ENCODE results near the gene GSAP. TPM values are rescaled to one million over a fixed set of nuclear protein-coding genes. Genes with fewer than 3 reads are reported as not detected.

The GSAP gene
- total and polyA plus RNA-seq, 2 donors (not counting 1 experiment from before 2014, with no cell fraction given) = 140 to 207 TPM

- H3K4me2 ChIP-seq (replicated peaks; ENCODE audit: low read depth, low read length, poor library complexity, severe bottlenecking) = no peak overlapping the region
- DNase-seq (no peak), ATAC-seq (ENCODE audit: low read depth) (no peak)
- Mint-ChIP-seq H3K4me1 (peaks cover 19% of the 10 kb centered on the region), H3K27ac (no peak overlapping the region), H3K9me3 (ENCODE audit: insufficient read depth) (no peaks in the 10 kb centered on the region), H3K4me3 (no peak overlapping the region), H3K27me3 (no peaks in the 10 kb centered on the region)
- TF ChIP-seq EZH2 (IDR thresholded peaks at IDR 0.05; ENCODE audit: borderline replicate concordance, insufficient read depth, low read depth, low read length, poor library complexity, severe bottlenecking) (no peak), CTCF (IDR thresholded peaks at IDR 0.05) (no peak)
- H3K27ac ChIP-seq (ENCODE audit: low read length in 2 of 2) = no peak overlapping the region
- peaks cover 11 to 15% of the 10 kb centered on the region in 2 donors for H3K4me1 ChIP-seq (ENCODE audit: control insufficient read depth in 2 of 2, insufficient read depth in 2 of 2, low read length in 2 of 2)
- no peaks in the 10 kb centered on the region for H3K36me3 ChIP-seq (replicated peaks in 1 of 2; ENCODE audit: control extremely low read depth in 1 of 2, control insufficient read depth in 1 of 2, extremely low read depth in 1 of 2, insufficient read depth in 2 of 2, low read length in 1 of 2)
- POLR2A ChIA-PET = no interaction called here
- CTCF ChIA-PET = no interaction called here
- H3K4me3 ChIP-seq (ENCODE audit: control extremely low read depth in 1 of 5, extremely low read depth in 1 of 5, insufficient read depth in 1 of 5, low read depth in 2 of 5, low read length in 4 of 5) = no peak overlapping the region
- H3K9ac ChIP-seq (ENCODE audit: low read length) = no peak overlapping the region
- H3K27me3 ChIP-seq (replicated peaks in 1 of 4; ENCODE audit: control extremely low read depth in 1 of 4, control insufficient read depth in 3 of 4, insufficient read depth in 4 of 4, low read length in 3 of 4) = no peaks in the 10 kb centered on the region
- no peaks in the 10 kb centered on the region for H4K20me1 ChIP-seq (ENCODE audit: control insufficient read depth, insufficient read depth, low read length, poor library complexity, severe bottlenecking)
- no peaks in the 10 kb centered on the region for H3K79me2 ChIP-seq (ENCODE audit: control insufficient read depth, insufficient read depth, low read length)
- H2AFZ ChIP-seq (ENCODE audit: insufficient read depth, low read depth, low read length, poor library complexity, severe bottlenecking) = no peak overlapping the region
- peaks cover 0 to 8% (median 0%) of the 10 kb centered on the region in 3 donors for H3K9me3 ChIP-seq (ENCODE audit: control extremely low read depth in 1 of 3, control insufficient read depth in 2 of 3, insufficient read depth in 1 of 3, low read length in 2 of 3)
- intact Hi-C loops (cut with micrococcal nuclease) = no loop called here
Observed at GRCh38 chr7:77290425-77290824, 125.7 kb downstream of the GSAP start.

- no peaks in the 10 kb centered on the region for H3K27me3 ChIP-seq (replicated peaks in 1 of 4; ENCODE audit: control extremely low read depth in 1 of 4, control insufficient read depth in 3 of 4, insufficient read depth in 4 of 4, low read length in 3 of 4)
- H3K36me3 ChIP-seq (replicated peaks in 1 of 2; ENCODE audit: control extremely low read depth in 1 of 2, control insufficient read depth in 1 of 2, extremely low read depth in 1 of 2, insufficient read depth in 2 of 2, low read length in 1 of 2) = no peaks in the 10 kb centered on the region
- H3K79me2 ChIP-seq (ENCODE audit: control insufficient read depth, insufficient read depth, low read length) = no peaks in the 10 kb centered on the region
- ChIA-PET POLR2A (no interaction called here), CTCF (no interaction called here)
- ATAC-seq (ENCODE audit: low read depth) (no peak), DNase-seq (no peak)
- Mint-ChIP-seq H3K4me3 (no peak overlapping the region), H3K27ac (no peak overlapping the region), H3K4me1 (peaks cover 19% of the 10 kb centered on the region), H3K27me3 (no peaks in the 10 kb centered on the region), H3K9me3 (ENCODE audit: insufficient read depth) (no peaks in the 10 kb centered on the region)
- H3K9me3 ChIP-seq (ENCODE audit: control extremely low read depth in 1 of 3, control insufficient read depth in 2 of 3, insufficient read depth in 1 of 3, low read length in 2 of 3) = peaks cover 0 to 8% (median 0%) of the 10 kb centered on the region in 3 donors
- TF ChIP-seq CTCF (IDR thresholded peaks at IDR 0.05) (no peak), EZH2 (IDR thresholded peaks at IDR 0.05; ENCODE audit: borderline replicate concordance, insufficient read depth, low read depth, low read length, poor library complexity, severe bottlenecking) (no peak)
- no peak overlapping the region for H3K4me3 ChIP-seq (ENCODE audit: control extremely low read depth in 1 of 5, extremely low read depth in 1 of 5, insufficient read depth in 1 of 5, low read depth in 2 of 5, low read length in 4 of 5)
- no peak overlapping the region for H2AFZ ChIP-seq (ENCODE audit: insufficient read depth, low read depth, low read length, poor library complexity, severe bottlenecking)
- H3K27ac ChIP-seq (ENCODE audit: low read length in 2 of 2) = no peak overlapping the region
- H4K20me1 ChIP-seq (ENCODE audit: control insufficient read depth, insufficient read depth, low read length, poor library complexity, severe bottlenecking) = no peaks in the 10 kb centered on the region
- H3K4me2 ChIP-seq (replicated peaks; ENCODE audit: low read depth, low read length, poor library complexity, severe bottlenecking) = no peak overlapping the region
- no CpG with 5 or more reads among the region's 3 CpGs for WGBS (ENCODE audit: insufficient coverage)
- peaks cover 11 to 15% of the 10 kb centered on the region in 2 donors for H3K4me1 ChIP-seq (ENCODE audit: control insufficient read depth in 2 of 2, insufficient read depth in 2 of 2, low read length in 2 of 2)
- intact Hi-C loops (cut with micrococcal nuclease) = no loop called here
- no peak overlapping the region for H3K9ac ChIP-seq (ENCODE audit: low read length)
Observed at GRCh38 chr7:77289387-77289786, 126.8 kb downstream of the GSAP start.

Data from B cell (primary cell).